ENCODE results near the gene LYPD5. TPM values are rescaled to one million over a fixed set of nuclear protein-coding genes. Genes with fewer than 3 reads are reported as not detected.
"Not testable (repeated sequence)": the region's sequence is repeated elsewhere in the genome, so short reads cannot be mapped to it uniquely, and the experiment has no call there.

Gene LYPD5
- total RNA-seq, 6 experiments from 2014 or later, result 0.80 to 0.87 TPM; not detected in 4

- 71% methylated on average over 2 of the region's 2 CpGs for WGBS (ENCODE audit: insufficient coverage, low coverage, low lambda C conversion rate, missing lambda C conversion rate)
- peaks cover 0 to 57% (median 11%) of the 10 kb centered on the region in 4 donors for H3K36me3 ChIP-seq
- no peak for TF ChIP-seq POLR2A (IDR thresholded peaks at IDR 0.05)
- no peak for TF ChIP-seq CTCF (IDR thresholded peaks at IDR 0.05)
- ATAC-seq, result no peak
- H3K27me3 ChIP-seq, result no peaks in the 10 kb centered on the region
- peaks cover 0 to 73% (median 15%) of the 10 kb centered on the region in 4 donors for H3K9me3 ChIP-seq
- H3K4me1 ChIP-seq, result no peaks in the 10 kb centered on the region
- intact Hi-C loops (cut with DNase I), result no loop called here
- no peak for DNase-seq
- no peak overlapping the region for H3K4me3 ChIP-seq
- H3K27ac ChIP-seq, result no peak overlapping the region
These were observed 39.8 kb upstream of the LYPD5 start for GRCh38 chr19:43842007-43842406.

GRCh38 chr19:43839139-43839538, 36.9 kb upstream of the LYPD5 start:
- H3K27ac ChIP-seq, result no peak overlapping the region
- peaks cover 0 to 61% (median 12%) of the 10 kb centered on the region in 4 donors for H3K9me3 ChIP-seq
- intact Hi-C loops (cut with DNase I), result no loop called here

GRCh38 chr19:43826787-43827754, 24.8 kb upstream of the LYPD5 start, which contains the start of gene ZNF283:
ZNF283 (plus strand) TSS chr19:43827321; CDS start chr19:43833505, 6,184 bp downstream.
- TF ChIP-seq POLR2A (IDR thresholded peaks at IDR 0.05), result peak; percentile 31
- no peak for TF ChIP-seq CTCF (IDR thresholded peaks at IDR 0.05)
- Histone ChIP-seq H3K4me3 (peak within 1 kb of the TSS; percentile 44 to 65 (median 53)), H3K4me1 (peaks cover 0 to 3% (median 0%) of the 10 kb centered on the region in 4 donors), H3K27ac (no peak within 1 kb of the TSS), H3K27me3 (no peaks in the 10 kb centered on the region), H3K9me3 (peaks cover 0 to 4% (median 0%) of the 10 kb centered on the region in 4 donors), H3K36me3 (peaks cover 0 to 12% (median 4%) of the 10 kb centered on the region in 4 donors)
- DNase-seq (peak; percentile 85 to 93 (median 92)), ATAC-seq (peak; percentile 99 to 100 (median 100))
- intact Hi-C loops (cut with DNase I), result no loop called here
- 17% methylated on average over 21 of the region's 46 CpGs for WGBS (ENCODE audit: insufficient coverage, low coverage, low lambda C conversion rate, missing lambda C conversion rate)

More at GRCh38 chr19:43839139-43839538, 36.9 kb upstream of the LYPD5 start:
- no peaks in the 10 kb centered on the region for H3K4me1 ChIP-seq
- TF ChIP-seq CTCF (IDR thresholded peaks at IDR 0.05), result no peak
- no peak for TF ChIP-seq POLR2A (IDR thresholded peaks at IDR 0.05)
- DNase-seq (no peak), ATAC-seq (no peak)
- H3K27me3 ChIP-seq, result no peaks in the 10 kb centered on the region
- peaks cover 0 to 59% (median 23%) of the 10 kb centered on the region in 4 donors for H3K36me3 ChIP-seq
- H3K4me3 ChIP-seq, result no peak overlapping the region

GRCh38 chr19:43824572-43824971, 22.3 kb upstream of the LYPD5 start:
- intact Hi-C loops (cut with DNase I); H3K4me3 ChIP-seq; H3K36me3 ChIP-seq; ATAC-seq; DNase-seq; H3K9me3 ChIP-seq; H3K4me1 ChIP-seq; H3K27ac ChIP-seq; H3K27me3 ChIP-seq: not testable (repeated sequence)
- 55% methylated on average over 4 of the region's 4 CpGs for WGBS (ENCODE audit: insufficient coverage, low coverage, low lambda C conversion rate, missing lambda C conversion rate)

- DNase-seq; ATAC-seq; H3K4me1 ChIP-seq; H3K27me3 ChIP-seq; H3K36me3 ChIP-seq; H3K9me3 ChIP-seq; H3K4me3 ChIP-seq; intact Hi-C loops (cut with DNase I); H3K27ac ChIP-seq: not testable (repeated sequence)
- WGBS (ENCODE audit: insufficient coverage, low coverage, low lambda C conversion rate, missing lambda C conversion rate), result 70% methylated on average over 3 of the region's 3 CpGs
These were observed 21.6 kb upstream of the LYPD5 start for GRCh38 chr19:43823856-43824255.

All from right lobe of liver (tissue), 6 donors.